Epithelial cell of proximal tubule (primary cell): ENCODE data around the gene GALNT2. TPM values are rescaled to one million over a fixed set of nuclear protein-coding genes. Genes with fewer than 3 reads are reported as not detected.

ENCODE experiments used
- DNase-seq: peaks from one replicate; pipeline ENCODE4 v3.0.0-alpha.2; 2011; ENCODE audit warnings: low read depth
- H3K4me3 ChIP-seq: 2 replicates; pipeline ENCODE4 v1.5.1; 2011; ENCODE audit warnings: low read depth, mild to moderate bottlenecking, low read length
- CTCF ChIP-seq: conservative IDR thresholded peaks from 2 replicates; pipeline ENCODE4 v1.5.1; 2012; ENCODE audit warnings: low read depth, mild to moderate bottlenecking, low read length
- total RNA-seq: library from RNA; depleted of rRNA; stranded (reverse); fragments of >200 nt; gene quantifications from 2 replicates; pipeline ENCODE4 v1.2.3, GENCODE V29; 2015

The GALNT2 gene
- total RNA-seq, 1 donor from 2014 or later, result 52.1 TPM

- DNase-seq, result no peak
- TF ChIP-seq CTCF, result no peak
These were observed 222.3 kb downstream of the GALNT2 start for GRCh38 chr1:230289350-230289644.

GRCh38 chr1:230291731-230292620, 224.9 kb downstream of the GALNT2 start:
- no peak overlapping the region for H3K4me3 ChIP-seq
- no peak for TF ChIP-seq CTCF
- no peak for DNase-seq

More at GRCh38 chr1:230289350-230289644, 222.3 kb downstream of the GALNT2 start:
- no peak overlapping the region for H3K4me3 ChIP-seq

GRCh38 chr1:230292689-230293389, 225.8 kb downstream of the GALNT2 start:
- TF ChIP-seq CTCF, result no peak
- H3K4me3 ChIP-seq, result no peak overlapping the region
- DNase-seq, result no peak

- DNase-seq, result no peak
- no peak for TF ChIP-seq CTCF
- no peak overlapping the region for H3K4me3 ChIP-seq
These were observed 226.3 kb downstream of the GALNT2 start for GRCh38 chr1:230293390-230293700.

- H3K4me3 ChIP-seq, result no peak overlapping the region
- DNase-seq, result no peak
- no peak for TF ChIP-seq CTCF
These were observed 228.3 kb downstream of the GALNT2 start for GRCh38 chr1:230295367-230295766.

- DNase-seq, result no peak
These were observed 232.4 kb downstream of the GALNT2 start for GRCh38 chr1:230299191-230300006.

More at GRCh38 chr1:230299191-230300006, 232.4 kb downstream of the GALNT2 start:
- no peak overlapping the region for H3K4me3 ChIP-seq
- no peak for TF ChIP-seq CTCF
